Ecto neural progenitor cell (in vitro differentiated cells): Measurements from ENCODE around the gene SCN3B.

ENCODE experiments used
- DNase-seq: peaks from one replicate; pipeline ENCODE4 v3.0.0-alpha.2; 2018; ENCODE audit warnings: low spot score

The SCN3B gene

GRCh38 chr11:123653827-123654565 lies 428 bp downstream of the SCN3B start:
- peak; percentile 81 for DNase-seq

- no peak for DNase-seq
These were observed 969 bp downstream of the SCN3B start for GRCh38 chr11:123653483-123653826.

GRCh38 chr11:123652599-123652998 lies 1.8 kb downstream of the SCN3B start:
- no peak for DNase-seq

- no peak for DNase-seq
These were observed 3.5 kb downstream of the SCN3B start for GRCh38 chr11:123650901-123651300.

GRCh38 chr11:123645286-123645975 lies 9.0 kb downstream of the SCN3B start:
- no peak for DNase-seq

GRCh38 chr11:123642435-123642834 lies 12.0 kb downstream of the SCN3B start:
- no peak for DNase-seq

GRCh38 chr11:123641495-123641840 lies 13.0 kb downstream of the SCN3B start:
- DNase-seq: no peak

- peak; percentile 75 for DNase-seq
These were observed 13.5 kb downstream of the SCN3B start for GRCh38 chr11:123640677-123641494.

- DNase-seq: no peak
These were observed 14.4 kb downstream of the SCN3B start for GRCh38 chr11:123640029-123640428.

- no peak for DNase-seq
These were observed 24.3 kb downstream of the SCN3B start for GRCh38 chr11:123630126-123630608.

GRCh38 chr11:123628936-123629683 lies 25.3 kb downstream of the SCN3B start:
- DNase-seq: no peak

GRCh38 chr11:123624974-123625373 lies 29.4 kb downstream of the SCN3B start:
- DNase-seq: no peak

- no peak for DNase-seq
These were observed 31.8 kb downstream of the SCN3B start for GRCh38 chr11:123622576-123622975.

GRCh38 chr11:123616505-123617198 lies 37.8 kb downstream of the SCN3B start:
- no peak for DNase-seq

- no peak for DNase-seq
These were observed 42.7 kb downstream of the SCN3B start for GRCh38 chr11:123611698-123612097.

- DNase-seq: no peak
These were observed 45.5 kb downstream of the SCN3B start for GRCh38 chr11:123608945-123609344.

GRCh38 chr11:123608371-123608770 lies 46.1 kb downstream of the SCN3B start:
- DNase-seq: no peak

GRCh38 chr11:123607781-123608180 lies 46.6 kb downstream of the SCN3B start:
- no peak for DNase-seq

- no peak for DNase-seq
These were observed 50.8 kb downstream of the SCN3B start for GRCh38 chr11:123603666-123604065.

- DNase-seq: no peak
These were observed 52.7 kb downstream of the SCN3B start for GRCh38 chr11:123601743-123602142.

- no peak for DNase-seq
These were observed 53.3 kb downstream of the SCN3B start for GRCh38 chr11:123601136-123601535.
